ENCODE measurements around the gene SEC22A.
A peak's percentile ranks its signal among the peaks of the same experiment; 100 is the strongest.

Gene SEC22A, protein sequence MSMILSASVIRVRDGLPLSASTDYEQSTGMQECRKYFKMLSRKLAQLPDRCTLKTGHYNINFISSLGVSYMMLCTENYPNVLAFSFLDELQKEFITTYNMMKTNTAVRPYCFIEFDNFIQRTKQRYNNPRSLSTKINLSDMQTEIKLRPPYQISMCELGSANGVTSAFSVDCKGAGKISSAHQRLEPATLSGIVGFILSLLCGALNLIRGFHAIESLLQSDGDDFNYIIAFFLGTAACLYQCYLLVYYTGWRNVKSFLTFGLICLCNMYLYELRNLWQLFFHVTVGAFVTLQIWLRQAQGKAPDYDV

DNA sequence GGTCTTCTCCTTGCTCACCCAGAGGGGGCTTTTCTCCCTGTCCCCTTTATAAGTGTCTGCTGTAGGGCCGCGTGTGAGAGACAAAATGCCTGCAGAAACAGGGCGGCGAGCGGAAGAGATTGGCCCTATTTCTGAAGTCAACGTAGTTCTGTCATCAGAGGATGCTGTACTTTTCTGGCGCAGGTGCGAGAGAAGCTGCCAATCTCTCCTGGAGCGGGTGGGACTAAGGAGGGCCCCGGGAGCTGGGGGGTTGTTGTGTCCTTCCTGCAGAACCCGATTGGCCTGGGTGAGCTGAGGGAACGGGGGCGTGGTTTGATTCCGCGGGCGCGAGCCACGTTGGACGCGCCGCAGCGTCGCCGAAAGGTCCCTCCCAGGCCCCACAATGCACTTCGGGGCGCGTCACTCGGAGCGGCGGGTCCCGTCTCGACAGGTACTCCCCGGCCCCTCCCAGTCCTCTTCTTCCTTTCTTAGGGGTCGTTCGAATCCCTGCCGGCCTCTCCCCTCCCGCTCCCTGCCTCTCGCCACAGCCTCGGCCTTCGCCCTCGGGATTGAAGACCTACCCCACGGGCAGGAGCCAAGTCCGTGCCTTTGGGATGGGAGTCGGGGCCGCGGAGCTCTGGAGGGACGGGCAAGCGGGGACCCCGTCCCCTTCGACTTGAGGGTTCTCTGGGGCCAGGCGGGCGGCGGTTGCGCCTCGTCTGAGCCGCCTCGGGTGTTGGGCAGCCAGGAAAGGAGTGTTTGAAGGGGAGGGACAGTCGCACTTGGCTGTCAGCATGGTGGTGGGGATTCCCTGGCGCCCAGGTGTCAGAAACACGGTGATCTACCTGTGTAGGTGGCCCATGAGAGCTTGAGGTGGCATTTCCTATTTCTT lies at the start of gene SEC22A:
Gene SEC22A, plus strand, starts transcription at position 387 of the 871 bp plus-strand sequence. CDS start 7,275 bp downstream, outside the sequence.
- peak; percentile 98 for DNase-seq (ENCODE audit: low read depth)
- TF ChIP-seq, protein P1, sequence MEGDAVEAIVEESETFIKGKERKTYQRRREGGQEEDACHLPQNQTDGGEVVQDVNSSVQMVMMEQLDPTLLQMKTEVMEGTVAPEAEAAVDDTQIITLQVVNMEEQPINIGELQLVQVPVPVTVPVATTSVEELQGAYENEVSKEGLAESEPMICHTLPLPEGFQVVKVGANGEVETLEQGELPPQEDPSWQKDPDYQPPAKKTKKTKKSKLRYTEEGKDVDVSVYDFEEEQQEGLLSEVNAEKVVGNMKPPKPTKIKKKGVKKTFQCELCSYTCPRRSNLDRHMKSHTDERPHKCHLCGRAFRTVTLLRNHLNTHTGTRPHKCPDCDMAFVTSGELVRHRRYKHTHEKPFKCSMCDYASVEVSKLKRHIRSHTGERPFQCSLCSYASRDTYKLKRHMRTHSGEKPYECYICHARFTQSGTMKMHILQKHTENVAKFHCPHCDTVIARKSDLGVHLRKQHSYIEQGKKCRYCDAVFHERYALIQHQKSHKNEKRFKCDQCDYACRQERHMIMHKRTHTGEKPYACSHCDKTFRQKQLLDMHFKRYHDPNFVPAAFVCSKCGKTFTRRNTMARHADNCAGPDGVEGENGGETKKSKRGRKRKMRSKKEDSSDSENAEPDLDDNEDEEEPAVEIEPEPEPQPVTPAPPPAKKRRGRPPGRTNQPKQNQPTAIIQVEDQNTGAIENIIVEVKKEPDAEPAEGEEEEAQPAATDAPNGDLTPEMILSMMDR (IDR thresholded peaks at IDR 0.05; ENCODE audit: insufficient read depth, low read depth, low read length, missing control alignments), result no peak
- peak within 1 kb of the TSS; percentile 89 for H3K4me3 ChIP-seq (ENCODE audit: low read length)

DNA sequence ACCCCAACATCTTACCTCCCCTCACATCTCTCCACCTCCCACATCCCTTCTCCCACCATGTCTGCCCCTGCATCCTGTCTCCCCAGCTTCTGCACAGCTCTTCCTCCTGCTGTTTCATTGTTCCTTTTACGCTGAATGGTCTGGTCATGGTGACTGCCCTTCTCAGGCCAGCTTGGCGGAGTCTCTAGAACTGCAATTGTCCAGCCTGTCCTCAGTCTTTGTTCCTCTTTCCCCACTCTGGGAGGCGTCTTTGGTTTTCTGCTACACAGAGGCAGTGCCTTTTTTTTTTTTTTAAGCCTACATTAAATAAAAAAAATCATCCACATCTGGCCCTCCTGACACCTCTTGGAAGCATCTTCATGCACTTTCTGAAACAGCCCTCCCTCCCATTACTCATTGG lies 49.1 kb upstream of the SEC22A start:
- DNase-seq (ENCODE audit: low read depth), result no peak
- TF ChIP-seq, protein P1 (IDR thresholded peaks at IDR 0.05; ENCODE audit: insufficient read depth, low read depth, low read length, missing control alignments), result no peak
- no peak overlapping the region for H3K4me3 ChIP-seq (ENCODE audit: low read length)

DNA sequence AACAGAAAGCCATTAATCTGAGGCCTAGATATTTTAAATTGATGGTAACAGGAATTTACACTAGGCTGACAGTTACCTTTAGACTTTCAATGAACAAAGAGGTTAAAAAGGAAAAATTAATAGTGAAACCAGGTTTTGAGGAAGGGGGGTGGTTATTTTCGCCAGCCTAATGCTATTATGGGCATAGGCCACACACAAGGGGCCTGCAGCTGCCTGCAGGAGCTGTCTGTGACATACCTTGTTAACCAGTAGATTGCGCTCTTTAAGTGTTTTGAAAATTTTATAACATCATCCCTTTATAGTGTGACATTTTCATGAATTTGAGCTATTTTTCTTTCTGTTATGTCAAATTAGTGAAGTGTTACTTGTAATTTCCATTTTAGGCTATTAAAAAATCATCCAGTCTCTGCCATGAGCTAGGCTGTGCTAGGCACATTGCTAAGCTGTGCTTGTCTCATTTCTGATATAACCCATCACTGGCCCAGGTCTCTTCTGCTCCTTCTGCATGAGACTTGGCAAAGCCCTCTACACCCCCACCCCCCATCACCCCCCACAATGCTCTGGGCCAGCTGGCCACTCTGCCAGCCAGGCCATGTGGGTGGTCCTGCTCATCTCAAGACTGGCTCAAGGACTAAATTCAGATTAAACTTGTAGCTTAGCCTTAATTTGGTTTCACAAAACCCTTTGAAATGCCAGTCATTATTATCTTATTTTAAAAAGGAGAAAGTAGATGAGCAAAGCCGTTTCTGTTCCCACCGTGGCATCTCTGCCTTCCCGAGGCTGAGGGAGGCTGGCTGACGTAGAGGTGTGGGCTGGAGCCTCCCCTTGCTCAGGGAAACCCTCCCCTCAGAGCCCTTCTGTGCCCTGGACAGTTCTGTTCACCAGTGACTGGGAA lies 48.4 kb upstream of the SEC22A start:
- no peak overlapping the region for H3K4me3 ChIP-seq (ENCODE audit: low read length)
- TF ChIP-seq, protein P1 (IDR thresholded peaks at IDR 0.05; ENCODE audit: insufficient read depth, low read depth, low read length, missing control alignments), result no peak
- no peak for DNase-seq (ENCODE audit: low read depth)

DNA sequence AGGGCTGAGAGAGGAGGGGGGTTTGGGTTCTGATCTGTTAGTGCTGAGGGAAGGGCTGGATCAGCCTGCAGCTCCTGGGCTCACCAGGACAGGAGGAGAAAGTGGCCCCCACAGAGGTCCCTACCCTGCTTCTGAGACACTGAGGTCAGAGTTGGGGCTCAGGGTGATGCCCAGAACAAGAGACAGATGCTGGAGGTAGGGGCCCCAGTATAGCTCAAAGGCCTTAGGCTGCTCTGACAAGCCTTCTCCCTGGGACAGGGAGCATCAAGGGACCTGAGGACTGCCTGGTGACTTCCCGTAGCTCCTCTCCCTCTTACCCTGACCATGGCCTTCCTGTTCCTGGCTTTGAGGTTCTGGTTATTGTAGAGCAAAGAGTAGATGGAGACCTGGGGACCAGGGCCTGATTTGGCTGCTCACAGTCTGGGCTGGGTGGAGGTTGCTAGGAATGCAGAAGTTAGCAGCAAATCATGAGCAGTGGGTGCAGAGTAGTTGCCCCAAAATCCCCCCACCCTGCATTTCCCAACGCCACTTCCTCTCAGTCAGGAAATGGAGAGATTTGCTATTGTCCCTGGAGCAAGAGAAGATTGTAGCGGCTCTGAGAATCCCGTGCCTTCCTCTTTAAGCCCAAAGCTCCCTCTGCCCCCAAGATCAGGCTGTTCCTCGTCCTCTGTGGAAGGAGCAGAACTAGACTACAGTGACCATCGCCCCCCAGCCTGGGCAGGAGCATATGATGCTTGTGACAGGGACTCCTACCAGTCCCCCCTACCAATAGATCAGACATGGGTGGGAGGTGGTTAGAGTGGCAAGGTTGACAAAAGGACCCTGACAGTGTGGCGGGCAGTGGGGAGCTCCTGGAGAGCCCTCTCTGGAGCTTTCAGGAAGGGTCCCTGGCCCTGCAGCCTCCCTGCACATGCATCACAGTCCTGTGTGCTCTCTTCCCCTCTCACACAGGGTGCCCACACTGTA lies 47.4 kb upstream of the SEC22A start:
- no peak overlapping the region for H3K4me3 ChIP-seq (ENCODE audit: low read length)
- no peak for DNase-seq (ENCODE audit: low read depth)
- TF ChIP-seq, protein P1 (IDR thresholded peaks at IDR 0.05; ENCODE audit: insufficient read depth, low read depth, low read length, missing control alignments), result no peak

DNA sequence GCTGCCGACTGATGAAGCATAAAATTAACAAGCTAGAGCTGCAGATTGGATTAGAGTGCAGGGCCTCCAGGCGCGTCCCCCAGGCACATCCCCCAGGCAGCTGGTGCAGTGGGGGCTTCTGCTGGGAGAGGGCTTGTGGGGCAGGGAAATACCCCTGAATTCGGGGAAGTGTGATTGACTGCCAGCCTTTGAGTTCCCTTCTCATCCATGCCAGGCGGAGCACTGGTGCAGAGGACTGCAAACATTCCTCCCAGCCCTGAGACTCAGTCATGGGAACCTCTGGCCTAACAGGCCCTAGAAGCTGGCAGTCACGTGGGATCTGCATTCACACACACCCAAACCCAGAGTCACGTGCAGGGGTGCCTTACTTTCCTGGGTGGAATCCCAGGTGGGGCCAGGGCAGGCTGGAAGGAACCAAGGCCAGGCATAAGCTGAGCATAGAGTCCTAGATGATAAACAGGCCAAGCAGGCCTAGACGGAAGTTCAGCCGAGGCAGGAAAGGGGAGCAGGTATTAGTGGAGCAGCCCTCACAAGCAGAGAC lies 46.2 kb upstream of the SEC22A start:
- H3K4me3 ChIP-seq (ENCODE audit: low read length), result no peak overlapping the region
- TF ChIP-seq, protein P1 (IDR thresholded peaks at IDR 0.05; ENCODE audit: insufficient read depth, low read depth, low read length, missing control alignments), result no peak
- no peak for DNase-seq (ENCODE audit: low read depth)

All from epithelial cell of esophagus (primary cell).